Loucy (cell line): ENCODE measurements around the gene ARHGEF17.

ENCODE experiments used
- EZH2phosphoT487 ChIP-seq: fragments of 200-600 bp; IDR thresholded peaks from 2 replicates; pipeline ENCODE4 v1.6.1; 2018; ENCODE audit warnings: antibody characterized with exemption, mild to moderate bottlenecking, moderate library complexity, borderline replicate concordance
- TF ChIP-seq, protein P1 (sequence below): fragments of 200-600 bp; sonication (generic); conservative IDR thresholded peaks from 2 replicates; pipeline ENCODE4 v1.5.1; 2014; ENCODE audit warnings: mild to moderate bottlenecking, antibody characterized with exemption, low read length

DNA sequence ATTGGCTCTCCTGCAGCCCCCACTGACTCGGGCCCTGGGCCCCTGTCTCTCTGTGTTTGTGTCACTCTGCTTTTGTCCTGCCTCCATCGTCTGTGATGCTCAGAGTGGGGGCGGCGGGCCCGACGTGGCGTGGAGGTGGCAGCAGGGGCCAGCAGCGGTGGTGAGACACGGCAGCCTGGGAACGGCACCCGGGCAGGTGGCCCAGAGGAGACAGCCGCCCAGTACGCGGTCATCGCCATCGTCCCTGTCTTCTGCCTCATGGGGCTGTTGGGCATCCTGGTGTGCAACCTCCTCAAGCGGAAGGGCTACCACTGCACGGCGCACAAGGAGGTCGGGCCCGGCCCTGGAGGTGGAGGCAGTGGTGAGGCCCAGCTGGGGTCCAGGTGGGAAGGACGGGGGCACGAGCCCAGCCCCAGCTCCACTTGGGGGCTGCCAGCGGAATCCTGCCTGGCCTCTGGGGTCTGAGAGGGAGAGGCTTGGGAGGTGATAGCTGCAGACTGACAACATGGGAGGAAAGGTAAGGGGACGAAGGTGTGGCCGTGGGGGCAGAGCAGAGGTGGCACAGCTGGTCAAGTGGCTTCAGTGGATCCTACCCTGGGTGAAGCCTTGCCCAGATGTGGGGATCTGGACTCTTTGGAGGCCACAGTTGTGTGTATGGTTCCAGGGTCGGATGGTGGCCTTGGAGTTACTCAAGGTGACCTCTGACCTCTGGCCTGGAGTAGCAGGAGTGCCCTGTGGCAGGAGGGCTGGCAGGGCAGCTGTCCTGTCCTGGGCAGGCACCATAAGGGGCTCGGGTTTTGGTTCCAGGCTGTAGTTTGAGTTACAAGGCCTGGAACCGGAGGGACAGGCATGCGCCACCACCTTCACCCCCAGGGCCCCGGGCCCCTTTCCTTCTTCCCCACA lies 84.3 kb downstream of the ARHGEF17 start:
- TF ChIP-seq, protein P1, sequence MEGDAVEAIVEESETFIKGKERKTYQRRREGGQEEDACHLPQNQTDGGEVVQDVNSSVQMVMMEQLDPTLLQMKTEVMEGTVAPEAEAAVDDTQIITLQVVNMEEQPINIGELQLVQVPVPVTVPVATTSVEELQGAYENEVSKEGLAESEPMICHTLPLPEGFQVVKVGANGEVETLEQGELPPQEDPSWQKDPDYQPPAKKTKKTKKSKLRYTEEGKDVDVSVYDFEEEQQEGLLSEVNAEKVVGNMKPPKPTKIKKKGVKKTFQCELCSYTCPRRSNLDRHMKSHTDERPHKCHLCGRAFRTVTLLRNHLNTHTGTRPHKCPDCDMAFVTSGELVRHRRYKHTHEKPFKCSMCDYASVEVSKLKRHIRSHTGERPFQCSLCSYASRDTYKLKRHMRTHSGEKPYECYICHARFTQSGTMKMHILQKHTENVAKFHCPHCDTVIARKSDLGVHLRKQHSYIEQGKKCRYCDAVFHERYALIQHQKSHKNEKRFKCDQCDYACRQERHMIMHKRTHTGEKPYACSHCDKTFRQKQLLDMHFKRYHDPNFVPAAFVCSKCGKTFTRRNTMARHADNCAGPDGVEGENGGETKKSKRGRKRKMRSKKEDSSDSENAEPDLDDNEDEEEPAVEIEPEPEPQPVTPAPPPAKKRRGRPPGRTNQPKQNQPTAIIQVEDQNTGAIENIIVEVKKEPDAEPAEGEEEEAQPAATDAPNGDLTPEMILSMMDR, result no peak
- no peak for TF ChIP-seq EZH2phosphoT487
